ENCODE data around the gene SIK1. TPM values are rescaled to one million over a fixed set of nuclear protein-coding genes. Genes with fewer than 3 reads are reported as not detected.

The SIK1 gene
- polyA plus RNA-seq, 1 donor (not counting 4 experiments of a cell fraction or from before 2014, with no cell fraction given) = 49.6 TPM

DNA sequence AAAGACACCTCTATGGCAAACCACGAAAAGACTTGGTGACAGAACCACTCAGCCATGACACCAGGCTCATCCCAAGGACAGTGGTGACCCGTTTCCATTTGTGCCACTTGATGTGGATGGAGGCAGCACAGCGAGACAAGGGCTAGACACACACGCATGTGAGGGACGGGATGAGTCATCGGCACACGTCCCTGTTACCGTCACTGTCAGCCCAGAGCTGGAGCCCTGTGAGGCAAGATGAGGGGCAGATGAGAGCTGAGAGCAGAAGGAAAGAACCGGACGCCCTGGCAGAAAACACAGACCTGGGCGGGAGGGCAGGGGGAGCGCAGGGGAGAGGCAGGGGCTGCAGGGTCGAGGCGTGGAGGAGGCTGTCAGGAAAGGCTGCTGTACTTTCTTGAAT is 57.8 kb downstream of the SIK1 start:
- peak overlapping the region; percentile 51 for H3K9ac ChIP-seq (ENCODE audit: control insufficient read depth, extremely low read depth, insufficient read depth, low read length)
- H3K27ac ChIP-seq (ENCODE audit: control insufficient read depth, insufficient read depth, low read length) = no peak overlapping the region
- no peaks in the 10 kb centered on the region for H4K20me1 ChIP-seq (ENCODE audit: control insufficient read depth, extremely low read depth, insufficient read depth, low read length)
- no peaks in the 10 kb centered on the region for H3K36me3 ChIP-seq (ENCODE audit: control insufficient read depth in 2 of 2, extremely low read depth in 1 of 2, insufficient read depth in 2 of 2, low read length in 2 of 2)
- peaks cover 37% of the 10 kb centered on the region for H3K4me1 ChIP-seq (ENCODE audit: control insufficient read depth, extremely low read depth, insufficient read depth, low read length)
- no peaks in the 10 kb centered on the region for H3K9me1 ChIP-seq (ENCODE audit: control insufficient read depth, extremely low read depth, insufficient read depth, low read length)
- TF ChIP-seq EZH2 (IDR thresholded peaks at IDR 0.05; ENCODE audit: low read length) = no peak
- TF ChIP-seq, protein P1, sequence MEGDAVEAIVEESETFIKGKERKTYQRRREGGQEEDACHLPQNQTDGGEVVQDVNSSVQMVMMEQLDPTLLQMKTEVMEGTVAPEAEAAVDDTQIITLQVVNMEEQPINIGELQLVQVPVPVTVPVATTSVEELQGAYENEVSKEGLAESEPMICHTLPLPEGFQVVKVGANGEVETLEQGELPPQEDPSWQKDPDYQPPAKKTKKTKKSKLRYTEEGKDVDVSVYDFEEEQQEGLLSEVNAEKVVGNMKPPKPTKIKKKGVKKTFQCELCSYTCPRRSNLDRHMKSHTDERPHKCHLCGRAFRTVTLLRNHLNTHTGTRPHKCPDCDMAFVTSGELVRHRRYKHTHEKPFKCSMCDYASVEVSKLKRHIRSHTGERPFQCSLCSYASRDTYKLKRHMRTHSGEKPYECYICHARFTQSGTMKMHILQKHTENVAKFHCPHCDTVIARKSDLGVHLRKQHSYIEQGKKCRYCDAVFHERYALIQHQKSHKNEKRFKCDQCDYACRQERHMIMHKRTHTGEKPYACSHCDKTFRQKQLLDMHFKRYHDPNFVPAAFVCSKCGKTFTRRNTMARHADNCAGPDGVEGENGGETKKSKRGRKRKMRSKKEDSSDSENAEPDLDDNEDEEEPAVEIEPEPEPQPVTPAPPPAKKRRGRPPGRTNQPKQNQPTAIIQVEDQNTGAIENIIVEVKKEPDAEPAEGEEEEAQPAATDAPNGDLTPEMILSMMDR (optimal IDR thresholded peaks at IDR 0.05 in 1 of 3, IDR thresholded peaks at IDR 0.05 in 1 of 3, conservative IDR thresholded peaks at IDR 0.05 in 1 of 3; ENCODE audit: extremely low read depth in 1 of 3, insufficient read depth in 2 of 3, low read length in 3 of 3) = no peak
- no peaks in the 10 kb centered on the region for H3K9me3 ChIP-seq (ENCODE audit: control insufficient read depth, low read depth, low read length)
- H3K27me3 ChIP-seq (ENCODE audit: control insufficient read depth, extremely low read depth, insufficient read depth, low read length) = no peaks in the 10 kb centered on the region
- H3K4me2 ChIP-seq (ENCODE audit: control insufficient read depth, extremely low read depth, insufficient read depth, low read depth, low read length) = peak overlapping the region; percentile 66
- FAIRE-seq (peak; percentile 81), DNase-seq (ENCODE audit: low read depth, low spot score) (no peak)
- dilution Hi-C loops (cut with MboI; ENCODE audit: extremely low pct_ligation_motif_present, low sequenced_read_pairs) = no loop called here
- H3K4me3 ChIP-seq (ENCODE audit: control insufficient read depth in 2 of 3, extremely low read depth in 1 of 3, insufficient read depth in 2 of 3, low read depth in 1 of 3, low read length in 3 of 3) = no peak overlapping the region
- no peaks in the 10 kb centered on the region for H3K79me2 ChIP-seq (ENCODE audit: control insufficient read depth, insufficient read depth, low read length)
- H2AFZ ChIP-seq (ENCODE audit: control insufficient read depth, low read length) = no peak overlapping the region

GRCh38 chr21:43368685-43369084 is 58.2 kb downstream of the SIK1 start:
- dilution Hi-C loops (cut with MboI; ENCODE audit: extremely low pct_ligation_motif_present, low sequenced_read_pairs) = no loop called here
- FAIRE-seq (peak; percentile 36), DNase-seq (ENCODE audit: low read depth, low spot score) (no peak)
- H3K9me1 ChIP-seq (ENCODE audit: control insufficient read depth, extremely low read depth, insufficient read depth, low read length) = no peaks in the 10 kb centered on the region
- no peaks in the 10 kb centered on the region for H3K79me2 ChIP-seq (ENCODE audit: control insufficient read depth, insufficient read depth, low read length)
- H3K9me3 ChIP-seq (ENCODE audit: control insufficient read depth, low read depth, low read length) = no peaks in the 10 kb centered on the region
- no peak overlapping the region for H2AFZ ChIP-seq (ENCODE audit: control insufficient read depth, low read length)
- peaks cover 35% of the 10 kb centered on the region for H3K4me1 ChIP-seq (ENCODE audit: control insufficient read depth, extremely low read depth, insufficient read depth, low read length)
- H3K4me2 ChIP-seq (ENCODE audit: control insufficient read depth, extremely low read depth, insufficient read depth, low read depth, low read length) = no peak overlapping the region
- no peaks in the 10 kb centered on the region for H3K27me3 ChIP-seq (ENCODE audit: control insufficient read depth, extremely low read depth, insufficient read depth, low read length)
- no peaks in the 10 kb centered on the region for H3K36me3 ChIP-seq (ENCODE audit: control insufficient read depth in 2 of 2, extremely low read depth in 1 of 2, insufficient read depth in 2 of 2, low read length in 2 of 2)
- TF ChIP-seq EZH2 (IDR thresholded peaks at IDR 0.05; ENCODE audit: low read length) = no peak
- TF ChIP-seq, protein P1 (optimal IDR thresholded peaks at IDR 0.05 in 1 of 3, IDR thresholded peaks at IDR 0.05 in 1 of 3, conservative IDR thresholded peaks at IDR 0.05 in 1 of 3; ENCODE audit: extremely low read depth in 1 of 3, insufficient read depth in 2 of 3, low read length in 3 of 3) = no peak
- H3K27ac ChIP-seq (ENCODE audit: control insufficient read depth, insufficient read depth, low read length) = no peak overlapping the region
- H3K9ac ChIP-seq (ENCODE audit: control insufficient read depth, extremely low read depth, insufficient read depth, low read length) = no peak overlapping the region
- H4K20me1 ChIP-seq (ENCODE audit: control insufficient read depth, extremely low read depth, insufficient read depth, low read length) = no peaks in the 10 kb centered on the region
- H3K4me3 ChIP-seq (ENCODE audit: control insufficient read depth in 2 of 3, extremely low read depth in 1 of 3, insufficient read depth in 2 of 3, low read depth in 1 of 3, low read length in 3 of 3) = no peak overlapping the region
